NCI-H460 (cell line): ENCODE results near the gene BRD4. TPM values are rescaled to one million over a fixed set of nuclear protein-coding genes. Genes with fewer than 3 reads are reported as not detected.
A peak's percentile ranks its signal among the peaks of the same experiment; 100 is the strongest.

ENCODE experiments used
- DNase-seq: peaks from one replicate; pipeline ENCODE4 v3.0.0-alpha.2; 2016; ENCODE audit warnings: low read depth; ENCODE audit errors: extremely low read depth
- total RNA-seq: library from RNA; depleted of rRNA; stranded (reverse); fragments of >200 nt; shearing (Covaris generic); gene quantifications from 2 replicates; pipeline ENCODE4 v1.2.3, GENCODE V29; 2014

The BRD4 gene
- total RNA-seq, 1 experiment from 2014 or later = 23.4 TPM

GRCh38 chr19:15237759-15238638 is 94.3 kb downstream of the BRD4 start:
- no peak for DNase-seq

DNA sequence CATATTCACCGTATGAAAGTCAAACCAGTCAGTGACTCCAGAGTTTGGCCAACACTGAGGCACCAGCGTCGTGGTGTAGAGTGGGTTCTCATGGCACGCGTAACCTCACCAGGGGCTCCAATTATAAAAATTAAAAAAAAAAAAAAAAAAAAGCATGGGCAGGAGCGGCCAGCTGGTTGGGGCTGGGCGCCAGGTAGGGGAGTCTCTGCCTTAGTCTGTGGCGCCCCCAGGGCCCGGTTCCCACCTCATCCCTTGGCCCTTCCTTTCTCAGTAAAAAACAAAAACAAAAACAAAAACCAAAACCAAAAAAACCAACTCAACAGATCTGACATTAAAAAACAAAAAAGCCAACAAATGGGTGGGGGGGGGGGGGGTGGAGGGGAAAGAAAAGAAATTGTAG is 95.5 kb downstream of the BRD4 start:
- DNase-seq = no peak

DNA sequence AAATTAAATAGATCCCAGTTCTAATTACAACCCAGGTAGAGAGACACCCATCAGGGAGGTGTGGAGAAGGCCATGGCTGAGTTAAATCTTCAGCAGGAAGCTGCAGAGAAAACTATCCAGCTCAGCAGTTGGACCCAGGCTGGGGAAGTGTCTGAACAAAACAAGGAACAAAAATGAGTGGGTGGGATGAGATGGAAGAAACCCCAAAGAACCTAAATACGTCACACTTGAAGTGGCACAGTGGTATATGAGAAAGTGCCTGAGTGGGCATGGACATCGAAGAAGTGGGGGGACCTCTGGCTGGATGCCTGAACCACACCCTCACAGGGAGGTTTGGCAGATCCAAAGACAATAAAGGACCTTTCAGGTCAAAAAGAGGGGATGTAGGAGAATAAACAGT is 96.6 kb downstream of the BRD4 start:
- no peak for DNase-seq

- no peak for DNase-seq
These were observed 97.8 kb downstream of the BRD4 start for GRCh38 chr19:15234431-15235130.

- no peak for DNase-seq
These were observed 101.1 kb downstream of the BRD4 start for GRCh38 chr19:15231271-15231670.

DNA sequence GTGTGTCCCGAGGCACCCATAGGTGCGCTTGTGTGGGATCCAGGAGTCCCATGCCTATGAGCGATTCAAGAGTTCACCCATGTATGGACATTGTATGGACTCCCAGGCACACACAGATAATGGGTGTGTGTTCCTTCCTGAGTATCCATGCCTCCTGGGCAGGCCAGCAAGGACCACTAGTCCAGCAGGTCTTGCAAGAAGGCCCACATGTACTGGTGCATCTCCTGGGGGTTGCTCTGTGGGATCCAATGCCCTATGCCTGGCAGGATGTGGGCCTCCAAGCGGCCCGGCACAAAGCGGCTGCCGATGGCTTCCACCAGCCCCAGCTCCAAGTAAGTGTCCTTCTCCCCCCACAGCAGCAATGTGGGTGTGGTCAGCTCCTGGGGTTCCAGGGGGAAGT is 105.1 kb downstream of the BRD4 start:
- no peak for DNase-seq

GRCh38 chr19:15225760-15226159 is 106.6 kb downstream of the BRD4 start:
- DNase-seq = no peak

DNA sequence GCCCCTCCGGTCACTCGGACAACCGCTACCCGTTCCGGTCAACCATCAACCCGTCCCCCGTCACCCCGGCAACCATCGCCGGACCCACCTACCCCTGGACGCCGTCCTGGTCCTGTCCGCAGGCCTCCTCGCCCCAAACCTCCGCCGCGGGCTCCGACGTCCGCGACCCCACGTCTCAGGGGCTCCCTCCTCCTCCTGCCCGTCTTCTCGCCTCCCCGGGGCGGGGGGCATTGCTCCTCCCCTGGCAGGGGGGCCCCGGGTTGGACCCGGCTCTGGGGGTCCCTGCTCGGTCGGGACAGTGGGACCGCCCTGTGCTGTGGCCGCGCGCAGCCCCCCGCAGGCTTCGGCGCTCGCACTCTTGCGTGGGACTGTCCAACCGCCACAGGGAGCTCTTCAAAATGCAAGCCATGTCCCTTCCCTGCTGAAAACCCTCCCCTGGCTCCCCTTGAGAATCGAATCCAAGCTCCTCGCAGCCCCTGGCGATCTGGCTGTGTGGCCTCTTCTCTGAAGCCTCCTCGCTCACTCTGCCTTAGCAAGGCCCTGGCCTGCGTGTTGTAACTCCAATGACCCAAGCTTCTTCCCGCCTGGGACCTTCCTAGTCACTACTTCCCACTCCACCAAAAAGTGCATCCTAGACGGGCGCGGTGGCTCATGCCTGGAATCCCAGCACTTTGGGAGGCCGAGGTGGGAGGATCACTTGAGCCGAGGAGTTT is 108.5 kb downstream of the BRD4 start:
- DNase-seq = no peak

GRCh38 chr19:15222738-15223648 is 109.3 kb downstream of the BRD4 start:
- DNase-seq = peak; percentile 81

DNA sequence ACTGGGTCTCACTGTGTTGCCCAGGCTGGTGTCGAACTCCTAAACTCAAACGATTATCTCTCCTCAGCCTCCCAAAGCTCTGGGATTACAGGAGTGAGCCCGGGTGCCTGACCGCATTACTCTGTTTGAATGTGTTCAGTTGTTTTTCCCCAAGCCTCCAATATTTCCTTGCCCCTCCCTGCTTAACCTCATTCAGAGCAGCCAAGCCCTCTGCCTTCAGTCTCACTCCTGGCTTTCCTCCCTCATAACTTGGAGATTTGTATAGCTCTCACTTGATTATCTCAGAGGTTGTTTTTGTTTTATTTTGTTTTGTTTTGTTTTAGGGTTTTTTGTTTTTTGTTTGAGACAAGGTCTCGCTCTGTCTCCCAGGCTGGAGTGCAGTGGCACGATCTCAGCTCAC is 111.5 kb downstream of the BRD4 start:
- DNase-seq = no peak

DNA sequence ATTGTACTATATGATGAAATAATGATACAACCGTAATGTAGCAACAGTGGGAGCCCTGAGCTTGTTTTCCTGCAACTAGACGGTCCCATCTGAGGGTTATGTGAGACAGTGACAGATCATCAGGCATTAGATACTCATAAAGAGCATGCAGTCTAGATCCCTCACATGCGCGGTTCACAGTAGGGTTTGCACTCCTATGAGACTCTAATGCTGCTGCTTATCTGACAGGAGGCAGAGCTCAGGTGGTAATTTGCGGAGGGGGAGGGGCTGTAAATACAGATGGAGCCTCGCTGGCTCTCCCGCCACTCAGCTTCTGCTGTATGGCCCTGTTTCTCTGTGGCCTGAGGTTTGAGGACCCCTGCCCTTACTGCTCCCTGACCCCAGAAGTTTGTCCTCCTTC is 113.8 kb downstream of the BRD4 start:
- DNase-seq = no peak

- no peak for DNase-seq
These were observed 116.0 kb downstream of the BRD4 start for GRCh38 chr19:15216363-15216762.

DNA sequence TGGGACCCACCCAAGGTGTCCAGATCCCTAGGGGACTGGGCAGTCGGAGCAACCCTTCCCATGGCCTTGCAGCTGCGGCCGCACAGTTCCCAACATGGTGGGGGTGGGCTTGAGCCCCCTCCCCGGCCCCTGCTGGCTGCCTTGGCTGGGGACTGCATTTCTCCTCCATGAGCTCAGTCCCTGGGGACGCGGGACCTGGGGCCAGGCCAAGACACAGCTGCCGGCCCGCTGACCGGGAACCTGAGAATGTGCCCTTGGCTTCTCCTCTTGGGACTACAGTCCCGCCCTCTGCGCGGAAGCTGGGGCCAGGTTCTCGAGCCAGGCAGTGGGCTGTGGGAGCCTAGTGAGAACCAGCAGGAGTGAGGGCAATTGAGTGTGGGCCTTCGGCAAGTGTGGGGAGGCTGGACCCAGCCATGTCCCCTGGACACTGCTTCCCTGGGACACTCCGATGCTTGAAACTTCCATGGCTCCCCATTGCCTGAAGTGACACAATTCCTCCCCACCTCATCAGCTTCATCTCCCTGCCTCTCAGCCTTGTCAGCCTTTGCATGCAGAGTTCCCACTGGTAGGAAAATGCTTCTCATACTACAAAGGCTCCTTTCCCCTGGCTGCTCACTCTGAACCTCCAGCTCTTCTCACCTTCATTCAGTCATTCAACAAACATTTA is 118.5 kb downstream of the BRD4 start:
- peak; percentile 30 for DNase-seq

DNA sequence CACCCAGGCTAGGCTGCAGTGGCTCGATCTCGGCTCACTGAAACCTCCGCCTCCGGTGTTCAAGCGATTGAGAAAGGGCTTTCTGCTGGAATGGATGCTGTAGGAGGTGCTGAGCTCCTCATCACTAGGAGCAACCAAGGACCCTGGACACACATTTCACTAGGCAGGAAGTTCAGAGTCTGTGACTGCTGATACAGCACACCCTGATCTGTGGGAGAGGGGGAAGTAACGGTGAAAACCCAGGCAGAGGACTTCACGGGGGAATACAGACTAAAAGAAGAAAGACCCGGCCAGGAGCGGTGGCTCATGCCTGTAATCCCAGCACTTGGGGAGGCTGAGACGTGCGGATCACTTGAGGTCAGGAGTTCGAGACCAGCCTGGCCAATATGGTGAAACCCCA is 119.6 kb downstream of the BRD4 start:
- DNase-seq = no peak

DNA sequence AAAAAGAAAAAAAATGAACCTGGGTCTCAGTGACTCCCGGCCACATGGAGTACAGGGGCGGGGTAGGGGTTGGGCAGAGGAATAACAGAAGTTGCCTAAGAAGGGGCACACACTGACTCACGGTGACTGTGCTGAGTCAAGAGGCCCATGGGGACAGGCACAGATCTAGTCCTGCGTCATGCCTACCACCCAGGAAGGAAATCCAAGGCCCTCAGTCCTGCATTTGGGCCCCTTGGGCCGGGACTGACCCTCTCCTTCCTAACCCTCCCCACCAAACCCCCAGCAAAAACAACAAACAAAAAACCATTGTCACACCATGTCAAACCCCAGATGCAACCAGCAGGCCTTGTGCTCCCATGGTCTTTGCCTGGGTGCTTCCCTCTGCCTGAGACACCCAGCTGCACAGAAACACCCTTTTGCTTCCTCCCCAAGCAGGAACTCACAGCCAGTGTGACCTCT is 122.0 kb downstream of the BRD4 start:
- peak; percentile 90 for DNase-seq

GRCh38 chr19:15201374-15202023 is 130.8 kb downstream of the BRD4 start:
- DNase-seq = no peak

GRCh38 chr19:15200553-15201364 is 131.6 kb downstream of the BRD4 start, which contains the start of gene NOTCH3:
Gene NOTCH3 (minus strand): TSS chr19:15200995. CDS start chr19:15200905, 90 bp downstream.
- no peak for DNase-seq
